Stimulated activated CD8-positive, alpha-beta memory T cell treated with anti-CD3 and anti-CD28 coated beads, Interleukin-15, amount 100 ng/mL, for 1 hour (primary cell): ENCODE data around the gene MYCT1.
"Not testable (repeated sequence)": the region's sequence is repeated elsewhere in the genome, so short reads cannot be mapped to it uniquely, and the experiment has no call there.

Source experiments
- DNase-seq: peaks from one replicate; pipeline ENCODE4 v3.0.0-alpha.2; 2020; ENCODE audit warnings: low read depth

Gene MYCT1, protein sequence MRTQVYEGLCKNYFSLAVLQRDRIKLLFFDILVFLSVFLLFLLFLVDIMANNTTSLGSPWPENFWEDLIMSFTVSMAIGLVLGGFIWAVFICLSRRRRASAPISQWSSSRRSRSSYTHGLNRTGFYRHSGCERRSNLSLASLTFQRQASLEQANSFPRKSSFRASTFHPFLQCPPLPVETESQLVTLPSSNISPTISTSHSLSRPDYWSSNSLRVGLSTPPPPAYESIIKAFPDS

DNA sequence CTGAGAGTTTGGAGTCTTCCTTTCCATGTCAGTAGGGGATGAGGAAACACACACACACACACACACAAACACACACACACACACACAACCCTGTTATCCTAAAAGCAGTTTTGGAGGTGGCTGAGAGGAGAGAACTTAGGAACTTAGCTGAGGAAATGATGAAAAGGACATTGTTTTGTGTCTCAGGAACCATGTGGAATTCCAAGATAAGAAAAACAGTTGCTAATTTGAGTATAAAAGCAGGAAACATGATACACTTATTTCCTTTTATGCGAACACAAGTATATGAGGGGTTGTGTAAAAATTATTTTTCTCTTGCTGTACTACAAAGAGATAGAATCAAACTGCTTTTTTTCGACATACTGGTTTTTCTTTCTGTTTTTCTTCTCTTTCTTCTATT lies at the start of gene MYCT1:
MYCT1 (plus strand) TSS at position 264 of the 400 bp plus-strand sequence; CDS start at position 270, 6 bp downstream.
- DNase-seq: no peak

DNA sequence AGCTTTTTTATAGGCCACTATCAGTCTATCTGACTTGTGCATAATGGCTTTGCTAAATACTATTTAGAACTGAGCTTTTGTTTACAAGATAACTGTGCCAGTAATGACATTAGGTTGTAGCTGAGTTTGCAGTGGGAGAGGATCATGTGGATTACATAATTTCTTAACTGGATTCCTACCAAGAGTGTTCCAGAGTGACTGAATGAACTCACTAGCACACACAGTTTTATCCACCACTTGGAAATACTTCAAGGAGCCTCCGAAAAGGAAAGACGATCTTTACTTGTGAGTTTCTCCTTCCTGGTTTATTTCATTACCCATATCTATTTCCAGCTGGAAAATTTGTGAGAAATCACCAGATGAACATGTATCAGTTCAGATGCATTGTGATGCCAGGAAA lies 49.6 kb upstream of the MYCT1 start:
- DNase-seq: no peak

DNA sequence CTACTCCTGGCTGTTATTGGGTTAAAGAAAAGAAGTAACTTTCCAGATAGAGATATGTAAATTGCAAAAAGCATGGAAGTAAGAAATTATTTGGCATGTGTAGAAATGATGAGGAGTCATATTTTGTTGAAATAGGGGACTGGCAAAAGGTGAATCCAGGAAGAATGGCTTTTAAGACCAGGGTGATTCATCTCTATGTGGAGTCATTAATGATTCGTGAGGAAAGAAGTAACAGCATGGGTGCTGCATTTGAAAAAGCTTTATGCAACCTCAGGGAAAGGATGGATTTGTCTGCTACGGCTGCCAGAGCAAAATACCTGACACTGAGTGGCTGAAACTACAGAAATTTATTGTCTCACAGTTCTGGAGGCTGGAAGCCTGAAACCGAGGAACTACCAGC lies 45.7 kb upstream of the MYCT1 start:
- no peak for DNase-seq

DNA sequence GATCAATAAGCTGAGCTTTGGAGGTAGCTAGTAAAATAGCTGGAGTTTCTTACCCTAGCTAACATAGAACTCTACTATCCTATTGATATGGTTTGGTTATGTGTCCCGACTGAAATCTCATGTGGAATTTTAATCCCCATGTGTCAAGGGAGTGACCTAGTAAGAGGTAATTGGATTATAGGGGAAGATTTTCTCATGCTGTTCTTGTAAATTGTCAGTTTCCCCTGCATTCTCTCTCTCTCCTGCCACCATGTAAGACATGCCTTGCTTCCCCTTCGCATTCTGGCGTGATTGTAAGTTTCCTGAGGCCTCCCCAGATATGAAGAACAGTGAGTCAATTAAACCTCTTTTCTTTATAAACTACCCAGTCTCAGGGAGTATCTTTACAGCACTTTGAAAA lies 35.9 kb upstream of the MYCT1 start:
- no peak for DNase-seq

DNA sequence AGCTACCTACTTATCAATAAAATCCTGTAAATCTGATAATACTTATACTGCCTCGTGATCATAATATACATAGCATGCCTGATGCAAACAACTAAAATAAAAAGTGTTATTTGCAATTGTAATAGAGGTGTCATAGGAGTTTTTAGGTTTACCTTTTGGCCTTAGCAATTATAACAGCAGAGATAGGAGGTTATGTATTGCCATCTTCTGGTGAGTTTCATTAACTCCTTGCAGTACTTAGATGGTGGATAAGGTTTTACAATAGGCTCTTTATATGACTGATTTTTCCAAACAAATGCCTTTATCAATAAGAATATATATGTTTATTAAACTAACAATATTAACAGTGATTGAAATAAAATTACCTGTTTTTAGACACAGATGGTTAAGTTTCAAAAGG lies 27.8 kb upstream of the MYCT1 start:
- no peak for DNase-seq

DNA sequence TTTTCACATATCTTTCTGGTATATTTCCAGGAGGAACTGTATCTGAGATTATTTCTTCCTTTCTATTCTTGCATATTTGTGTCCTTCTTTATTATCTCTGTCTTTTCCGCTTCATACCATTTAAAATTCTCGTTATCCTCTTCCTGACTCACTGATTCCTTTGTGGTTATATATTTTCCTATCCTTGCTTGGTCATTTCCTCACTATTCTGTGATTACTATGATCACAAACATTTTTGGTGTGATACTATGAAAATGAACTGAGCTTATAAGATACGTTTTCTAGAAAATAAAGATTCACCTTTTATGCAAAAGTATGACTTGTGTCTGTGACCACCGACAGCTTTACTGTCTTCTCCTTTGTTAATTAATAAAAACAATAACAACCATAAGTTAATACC lies 26.5 kb upstream of the MYCT1 start:
- DNase-seq: no peak

DNA sequence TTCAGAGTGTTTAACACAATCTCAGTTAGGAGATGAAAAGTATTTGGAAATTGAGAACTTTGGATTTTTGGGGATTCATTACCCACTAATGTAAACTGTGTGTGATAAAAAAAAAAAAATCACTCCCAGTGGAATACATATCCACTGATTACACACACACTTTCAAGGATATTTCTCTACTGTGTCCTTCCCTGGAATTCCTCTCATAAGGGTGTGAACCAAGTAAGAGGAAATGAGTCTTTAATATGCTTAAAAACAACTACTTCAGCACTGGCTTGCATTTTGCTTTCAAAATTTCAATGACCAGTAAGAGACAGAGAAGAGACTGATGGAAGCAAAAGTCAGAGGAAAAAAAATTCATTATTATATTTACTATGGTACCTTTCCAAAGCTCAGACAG lies 24.5 kb upstream of the MYCT1 start:
- no peak for DNase-seq

DNA sequence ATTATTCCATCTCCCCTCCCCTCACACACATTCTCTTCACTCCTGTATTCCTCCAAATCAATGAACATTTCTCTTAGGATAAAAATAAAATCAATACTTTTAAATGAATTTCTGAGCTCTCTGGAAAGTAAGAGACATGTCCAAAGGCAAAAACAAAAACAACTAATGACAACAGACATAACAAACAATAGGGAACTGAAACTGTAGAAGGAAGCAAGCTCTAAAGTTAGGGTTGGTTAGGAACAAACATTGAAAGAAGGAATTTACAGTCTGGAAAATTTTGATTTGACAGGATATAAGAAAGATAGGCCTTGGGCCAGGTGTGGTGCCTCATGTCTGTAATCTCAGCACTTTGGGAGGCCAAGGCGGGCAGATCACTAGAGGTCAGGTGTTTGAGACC lies 17.5 kb upstream of the MYCT1 start:
- no peak for DNase-seq

DNA sequence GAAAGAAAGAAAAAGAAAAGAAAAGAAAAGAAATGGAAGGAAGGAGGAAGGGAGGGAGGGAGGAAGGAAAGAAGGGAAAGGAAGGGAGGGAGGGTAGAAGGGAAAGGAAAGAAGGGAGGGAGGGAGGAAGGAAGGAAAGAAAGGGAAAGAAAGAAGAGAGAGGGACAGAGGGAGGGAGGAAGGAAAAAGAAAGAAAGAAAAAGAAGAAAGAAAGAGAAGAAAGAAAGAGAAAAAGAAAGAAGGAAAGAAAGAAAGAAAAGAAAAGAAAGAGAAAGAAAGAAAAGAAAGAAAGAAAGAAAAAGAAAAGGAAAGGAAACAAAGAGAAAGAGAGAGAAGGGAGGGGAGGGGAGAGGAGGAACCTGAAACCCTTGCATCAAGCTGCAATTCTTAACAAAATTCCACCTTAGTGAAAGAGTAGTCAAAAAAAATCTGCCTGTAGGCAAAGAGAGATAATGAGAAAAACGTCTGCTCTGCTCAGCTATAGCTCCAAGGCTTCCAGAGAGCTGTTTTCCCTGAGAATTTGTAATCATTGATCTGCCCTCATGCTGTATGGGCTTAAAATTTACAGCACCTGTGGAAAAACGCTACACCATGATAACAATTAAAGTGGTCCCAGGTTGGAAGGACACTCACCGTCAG lies 16.7 kb upstream of the MYCT1 start:
- no peak for DNase-seq

DNA sequence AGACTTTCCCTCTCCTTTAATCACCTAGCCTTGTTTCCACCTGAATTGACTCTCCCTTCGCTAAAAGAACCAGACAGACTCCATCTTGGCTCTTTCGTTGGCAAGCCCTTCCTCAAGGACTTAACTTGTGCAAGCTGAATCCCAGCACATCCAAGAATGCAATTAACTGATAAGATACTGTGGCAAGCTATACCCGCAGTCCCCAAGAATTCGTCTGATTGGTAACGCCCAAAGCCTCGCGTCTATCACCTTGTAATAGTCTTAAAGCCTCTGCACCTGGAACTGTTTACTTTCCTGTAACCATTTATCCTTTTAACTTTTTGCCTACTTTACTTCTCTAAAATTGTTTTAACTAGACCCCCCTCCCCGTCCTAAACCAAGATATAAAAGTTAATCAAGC lies 15.6 kb upstream of the MYCT1 start:
- DNase-seq: no peak

DNA sequence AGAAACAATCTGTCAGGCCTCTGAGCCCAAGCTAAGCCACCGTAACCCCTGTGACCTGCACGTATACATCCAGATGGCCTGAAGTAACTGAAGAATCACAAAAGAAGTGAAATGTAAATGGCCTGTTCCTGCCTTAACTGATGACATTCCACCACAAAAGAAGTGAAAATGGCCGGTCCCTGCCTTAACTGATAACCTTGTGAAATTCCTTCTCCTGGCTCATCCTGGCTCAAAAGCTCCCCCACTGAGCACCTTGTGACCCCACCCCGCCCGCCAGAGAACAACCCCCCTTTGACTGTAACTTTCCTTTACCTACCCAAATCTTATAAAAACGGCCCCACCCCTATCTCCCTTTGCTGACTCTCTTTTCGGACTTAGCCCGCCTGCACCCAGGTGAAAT lies 14.8 kb upstream of the MYCT1 start:
- not testable (repeated sequence) for DNase-seq

DNA sequence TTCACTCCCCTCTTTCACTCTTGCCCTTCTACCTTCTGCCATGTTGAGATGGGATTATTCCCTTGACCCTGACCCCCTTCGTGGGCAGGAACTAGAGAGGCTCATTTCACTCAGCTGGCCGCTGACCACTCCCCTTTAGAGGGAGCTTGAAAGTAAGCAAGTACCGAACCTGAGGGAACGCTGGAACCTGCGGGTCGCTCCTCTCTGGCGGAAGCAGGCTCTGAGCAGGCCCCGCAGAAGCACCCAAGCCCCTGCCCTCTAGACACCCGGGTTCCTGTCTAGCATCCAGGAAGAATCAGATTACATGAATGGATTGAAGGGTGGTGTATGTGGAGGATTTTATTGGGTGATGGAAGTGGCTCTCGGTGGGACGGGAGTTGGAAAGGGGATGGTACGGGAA lies 11.9 kb upstream of the MYCT1 start:
- no peak for DNase-seq

DNA sequence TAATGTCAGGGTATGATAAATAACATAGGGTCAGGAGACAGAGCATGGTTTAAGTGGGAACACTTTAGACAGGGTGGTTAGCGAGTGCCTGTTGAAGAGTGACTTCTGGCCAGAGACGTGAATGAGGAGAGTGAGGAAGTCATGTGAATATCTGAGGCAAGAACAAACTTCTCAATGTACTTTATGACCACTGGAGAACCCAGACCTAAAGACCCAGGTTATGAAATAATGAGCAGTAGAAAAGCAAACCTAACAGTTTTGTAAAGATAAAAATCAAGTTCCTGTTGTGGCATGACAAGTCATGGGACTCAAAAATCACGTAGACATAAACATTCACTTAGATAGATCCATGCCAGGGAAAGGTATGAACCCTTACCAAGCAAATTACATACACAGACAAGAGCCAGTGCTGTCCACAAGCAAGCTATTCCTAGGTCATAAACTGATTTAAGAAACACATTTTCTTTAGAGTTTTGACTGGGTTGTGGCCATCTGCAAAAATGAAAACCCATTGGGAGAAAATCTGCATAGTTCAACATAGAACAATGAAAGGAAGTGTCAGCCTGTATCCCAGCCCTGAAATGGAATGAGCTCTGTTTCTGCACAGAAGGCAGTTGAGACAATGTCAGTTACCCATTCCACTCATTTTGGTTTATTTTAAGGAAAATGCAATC lies 2.2 kb upstream of the MYCT1 start:
- no peak for DNase-seq

DNA sequence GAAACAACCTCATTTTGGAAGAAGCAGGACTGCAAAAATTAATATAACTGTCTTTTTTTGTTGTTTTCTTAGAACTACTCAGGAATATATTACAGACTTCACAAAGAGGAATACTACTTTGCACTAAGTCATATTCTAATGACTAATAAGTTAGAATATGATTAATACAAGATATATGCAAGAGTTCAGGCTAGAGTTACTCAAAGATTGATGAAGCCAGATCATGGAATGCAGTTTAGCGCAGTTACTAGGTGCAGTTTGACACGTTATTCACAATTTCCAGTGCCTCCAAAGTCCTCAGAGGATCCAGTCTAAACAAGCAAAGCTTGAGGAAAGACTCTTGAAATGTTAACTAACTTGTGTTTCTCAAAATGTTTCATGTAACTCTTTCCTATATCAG lies 1.2 kb upstream of the MYCT1 start:
- no peak for DNase-seq

DNA sequence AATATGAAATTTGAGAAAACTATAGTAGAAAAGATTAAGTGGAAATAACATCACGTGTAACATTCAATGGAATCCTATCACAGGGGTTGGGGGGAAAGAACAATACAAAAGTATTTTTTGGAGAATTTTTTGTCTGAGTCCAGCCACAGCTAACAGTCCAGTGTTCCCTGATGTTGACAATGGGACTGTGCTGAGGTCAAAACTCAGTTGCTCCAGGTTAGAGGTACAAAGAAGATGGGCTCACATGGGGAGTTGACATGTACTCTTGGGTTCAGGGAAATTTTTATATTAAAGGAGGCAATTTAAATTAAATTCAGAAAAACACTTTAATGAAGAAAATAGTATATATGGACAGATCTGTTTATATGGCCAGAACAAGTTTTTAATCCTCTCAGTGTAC lies 995 bp downstream of the MYCT1 start:
- no peak for DNase-seq

DNA sequence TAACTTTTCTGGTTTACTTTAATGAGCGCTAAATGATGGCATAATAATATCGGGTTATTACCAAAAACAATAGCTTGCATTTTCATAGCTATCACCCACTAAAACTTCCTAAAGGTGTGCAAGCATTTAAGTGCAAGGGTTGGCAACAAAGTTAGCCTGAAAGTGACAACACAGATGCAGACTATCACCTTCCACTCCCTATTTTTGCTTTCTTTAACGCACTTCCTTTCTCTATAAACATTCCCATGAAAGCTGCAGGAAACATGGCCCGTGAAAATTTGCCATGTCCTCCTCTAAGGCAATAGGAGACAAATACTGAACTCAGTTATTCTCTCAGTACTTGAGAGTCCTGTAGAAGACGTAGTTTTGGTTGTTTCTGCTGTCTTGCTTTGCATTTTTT lies 2.7 kb downstream of the MYCT1 start:
- DNase-seq: no peak

DNA sequence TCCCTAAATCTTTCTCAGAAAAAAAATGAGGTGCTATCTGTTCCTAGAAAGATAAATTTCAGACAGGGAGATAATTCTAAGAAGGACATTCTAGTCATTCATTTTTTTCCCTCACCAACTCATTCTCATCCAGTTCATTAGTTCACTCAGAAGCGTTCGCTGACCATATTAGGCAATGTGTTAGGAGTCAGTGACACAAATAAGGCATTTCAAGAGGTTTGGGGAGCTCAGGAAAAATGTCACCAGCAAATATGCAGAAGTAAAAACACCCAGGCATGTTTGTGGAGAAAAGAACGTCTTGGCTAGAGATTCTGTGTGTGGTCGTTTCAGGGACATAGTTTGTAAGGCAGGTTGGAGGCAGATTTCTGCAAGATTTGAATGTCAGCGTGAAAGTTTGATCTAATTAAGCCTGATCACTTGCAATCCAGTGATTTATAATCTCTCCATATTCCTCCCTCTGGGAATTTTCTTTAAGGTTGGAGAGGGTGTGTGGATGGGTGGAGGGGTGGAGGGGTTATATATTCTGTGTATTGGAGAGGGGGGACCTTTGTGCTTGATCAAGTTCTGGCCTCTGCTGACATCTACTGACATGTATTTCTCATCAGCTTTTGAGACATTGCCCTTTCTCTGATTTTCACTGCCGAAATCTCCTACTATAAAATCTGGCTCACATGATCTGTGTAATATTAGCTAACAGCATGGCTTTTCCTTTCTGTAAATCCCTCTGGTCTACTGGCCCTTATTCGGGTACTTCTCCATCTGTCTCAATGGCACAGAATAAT lies 3.6 kb downstream of the MYCT1 start:
- no peak for DNase-seq

DNA sequence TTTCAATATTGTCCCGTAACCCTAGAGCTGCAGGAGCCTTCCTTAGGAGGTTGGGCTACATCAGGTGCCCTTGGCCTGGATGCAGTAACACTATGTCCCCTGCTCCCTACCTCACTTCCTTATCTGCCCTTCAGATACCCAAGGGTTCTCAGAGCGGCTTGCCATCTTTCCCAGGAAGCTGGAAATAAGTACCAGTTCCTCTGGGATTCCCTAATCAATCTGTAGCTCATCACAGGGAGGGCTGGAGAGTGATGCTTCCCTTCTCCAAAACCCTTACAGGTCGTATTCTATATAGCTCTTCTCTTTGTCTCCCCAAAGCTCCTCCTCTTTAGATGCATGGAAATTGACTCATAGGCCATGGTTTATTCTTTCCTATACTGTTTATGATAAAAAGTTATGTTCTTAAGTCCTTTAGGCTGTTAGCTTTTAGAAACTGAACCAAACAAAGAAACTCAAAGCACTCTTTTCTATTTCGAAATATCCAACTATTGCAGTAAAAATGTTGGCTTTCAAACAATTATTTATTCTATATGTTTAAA lies 4.2 kb downstream of the MYCT1 start:
- no peak for DNase-seq

DNA sequence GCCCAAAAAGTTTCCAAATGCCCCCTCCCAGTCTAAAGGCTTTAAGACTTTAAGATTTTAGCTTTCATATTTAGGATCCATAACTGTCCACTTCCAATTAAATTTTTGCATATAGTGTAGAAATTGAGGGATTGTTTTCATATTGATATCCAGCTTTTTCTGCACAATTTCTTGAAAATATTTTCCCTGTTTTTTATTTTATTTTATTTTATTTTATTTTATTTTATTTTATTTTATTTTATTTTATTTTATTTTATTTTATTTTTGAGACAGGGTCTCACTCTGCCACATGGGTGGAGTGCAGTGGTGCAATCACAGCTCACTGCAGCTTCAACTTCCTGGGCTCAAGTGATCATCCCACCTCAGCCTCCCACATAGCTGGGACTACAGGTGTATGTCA lies 6.1 kb downstream of the MYCT1 start:
- not testable (repeated sequence) for DNase-seq

DNA sequence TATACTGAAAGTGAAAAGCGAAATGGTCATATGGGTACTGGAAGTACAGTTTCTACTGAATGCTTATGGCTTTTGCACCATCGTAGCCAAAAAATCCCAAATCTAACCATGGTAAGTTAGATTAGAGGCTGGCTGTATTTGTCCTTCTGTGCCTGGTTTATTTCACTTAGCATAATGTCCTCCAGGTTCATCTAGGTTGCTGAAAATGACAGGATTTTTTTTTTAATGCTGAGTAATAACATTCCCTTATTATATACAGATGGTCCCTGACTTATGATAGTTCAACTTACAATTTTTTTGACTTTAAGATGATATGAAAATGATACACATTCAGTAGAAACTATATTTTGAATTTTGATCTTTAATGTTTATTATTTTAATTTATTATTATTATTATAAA lies 7.6 kb downstream of the MYCT1 start:
- DNase-seq: no peak

DNA sequence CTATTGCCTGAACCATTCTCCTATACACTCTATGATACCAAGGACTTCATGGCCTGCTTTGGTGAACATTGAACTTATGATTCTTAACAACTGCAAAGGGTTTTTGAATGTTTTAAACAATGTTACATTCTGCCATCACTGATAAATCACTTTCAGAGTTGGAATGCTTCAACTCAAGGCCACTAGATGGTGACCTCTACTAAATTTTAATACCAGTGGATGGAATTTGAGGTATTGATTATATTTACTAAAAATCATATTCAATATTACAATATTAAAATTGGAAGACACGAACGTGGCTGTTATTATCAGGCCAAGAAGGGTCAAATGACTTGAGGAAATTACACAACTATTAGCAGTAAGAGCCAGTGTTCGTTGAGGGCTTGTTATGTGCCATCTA lies 18.6 kb downstream of the MYCT1 start:
- DNase-seq: no peak

DNA sequence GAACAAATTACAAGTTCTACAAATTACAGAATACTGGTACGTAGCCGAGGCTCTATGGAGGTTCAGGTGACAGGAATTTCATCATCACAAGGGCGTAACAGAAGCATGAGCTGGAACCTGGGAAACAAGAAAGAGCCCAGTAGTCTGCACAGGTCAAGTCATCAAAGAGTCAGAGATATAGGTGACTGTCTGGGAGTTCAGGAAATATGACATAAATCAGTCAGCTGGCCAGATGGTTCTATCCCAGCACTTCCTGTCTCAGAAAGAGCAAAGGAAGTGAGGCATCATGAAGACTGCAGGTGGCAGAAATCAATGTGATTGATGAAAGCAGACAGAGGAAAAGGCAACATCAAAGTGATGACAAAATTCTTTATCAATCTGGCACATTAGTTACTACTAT lies 23.3 kb downstream of the MYCT1 start:
- DNase-seq: no peak

DNA sequence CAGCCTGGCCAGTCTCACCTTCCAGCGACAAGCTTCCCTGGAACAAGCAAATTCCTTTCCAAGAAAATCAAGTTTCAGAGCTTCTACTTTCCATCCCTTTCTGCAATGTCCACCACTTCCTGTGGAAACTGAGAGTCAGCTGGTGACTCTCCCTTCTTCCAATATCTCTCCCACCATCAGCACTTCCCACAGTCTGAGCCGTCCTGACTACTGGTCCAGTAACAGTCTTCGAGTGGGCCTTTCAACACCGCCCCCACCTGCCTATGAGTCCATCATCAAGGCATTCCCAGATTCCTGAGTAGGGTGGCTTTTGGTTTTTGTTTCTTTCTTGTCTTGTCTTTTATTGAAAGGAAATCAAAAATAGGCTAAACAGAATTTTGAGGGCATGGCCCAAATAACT lies 24.3 kb downstream of the MYCT1 start:
- no peak for DNase-seq
